ENCODE results near the gene MAST4.
"Not testable (repeated sequence)": the region's sequence is repeated elsewhere in the genome, so short reads cannot be mapped to it uniquely, and the experiment has no call there.

MAST4 gene

DNA sequence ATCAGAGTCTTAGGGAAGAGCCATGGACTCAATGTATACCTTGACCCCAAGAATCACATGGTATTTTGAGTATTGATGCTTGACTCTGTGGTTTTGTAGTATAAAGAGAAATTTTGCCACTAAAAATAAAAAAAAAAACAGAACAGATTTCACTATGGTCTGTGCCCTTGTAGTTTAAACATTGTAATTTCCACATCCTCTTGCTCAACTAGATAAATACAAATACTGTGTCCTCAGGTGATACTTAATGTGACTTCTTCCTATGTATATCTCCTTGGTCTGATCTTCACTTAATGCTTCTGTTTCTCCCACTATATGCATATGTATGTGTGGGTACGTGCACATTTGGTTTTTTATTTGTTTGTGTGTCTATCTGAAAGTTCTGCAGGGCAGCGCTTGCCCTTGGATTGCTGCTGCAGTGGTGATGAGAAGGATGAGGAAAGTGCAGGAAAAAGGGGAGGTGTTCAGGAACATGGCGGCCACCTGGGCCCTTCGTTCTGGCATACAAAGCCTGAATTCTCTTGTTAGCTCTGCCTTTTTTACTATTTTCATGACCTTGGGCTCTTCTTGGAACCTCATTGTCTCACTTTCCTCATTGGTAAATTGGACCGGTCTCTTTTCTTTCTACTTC, 222.2 kb downstream of the MAST4 start:
- DNase-seq, result no peak

DNA sequence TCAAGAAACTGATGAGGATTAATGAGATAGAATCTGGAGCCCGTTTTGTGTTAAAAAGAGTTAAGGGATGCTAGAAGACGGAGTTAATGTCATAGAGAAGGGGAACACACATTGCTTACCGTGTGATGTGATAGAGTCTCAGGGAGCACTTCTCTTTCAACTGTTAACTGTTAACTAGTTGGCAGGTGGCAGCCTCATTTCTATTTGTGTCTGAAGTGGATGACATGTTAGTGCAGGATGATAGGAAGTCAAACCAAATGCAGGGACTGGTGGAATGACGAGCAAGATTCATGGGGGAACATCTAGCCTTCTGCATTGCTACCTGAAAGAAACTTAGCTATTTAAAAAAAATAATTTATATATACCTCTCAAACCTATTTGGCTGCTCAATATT, 222.7 kb downstream of the MAST4 start:
- DNase-seq, result no peak

DNA sequence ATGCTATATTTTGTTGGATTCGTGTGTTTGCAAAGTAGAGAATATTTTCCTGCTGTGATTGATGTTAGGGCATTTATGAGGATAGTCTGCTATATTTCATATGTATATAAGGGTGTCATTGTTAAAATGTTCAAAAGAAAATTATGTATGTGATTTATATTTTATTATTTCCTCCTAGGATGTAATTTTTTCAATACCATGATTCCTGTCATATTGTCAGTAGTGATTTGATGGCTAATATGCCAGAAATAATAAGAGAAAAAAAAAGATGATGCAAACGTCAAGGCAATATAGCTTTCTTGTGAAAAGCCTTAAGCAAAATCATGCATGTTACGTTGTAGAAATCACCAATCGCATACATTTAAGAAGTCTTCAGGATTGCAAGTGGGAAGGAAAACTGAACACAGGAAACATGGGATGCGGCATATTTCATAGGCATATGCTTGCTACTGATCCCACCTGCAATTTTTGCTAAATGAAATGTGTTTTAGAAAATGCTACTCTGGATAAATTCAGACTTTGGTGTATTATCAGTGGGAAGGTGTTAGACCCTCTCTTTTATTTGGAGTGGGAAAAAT, 224.5 kb downstream of the MAST4 start:
- no peak for DNase-seq

DNA sequence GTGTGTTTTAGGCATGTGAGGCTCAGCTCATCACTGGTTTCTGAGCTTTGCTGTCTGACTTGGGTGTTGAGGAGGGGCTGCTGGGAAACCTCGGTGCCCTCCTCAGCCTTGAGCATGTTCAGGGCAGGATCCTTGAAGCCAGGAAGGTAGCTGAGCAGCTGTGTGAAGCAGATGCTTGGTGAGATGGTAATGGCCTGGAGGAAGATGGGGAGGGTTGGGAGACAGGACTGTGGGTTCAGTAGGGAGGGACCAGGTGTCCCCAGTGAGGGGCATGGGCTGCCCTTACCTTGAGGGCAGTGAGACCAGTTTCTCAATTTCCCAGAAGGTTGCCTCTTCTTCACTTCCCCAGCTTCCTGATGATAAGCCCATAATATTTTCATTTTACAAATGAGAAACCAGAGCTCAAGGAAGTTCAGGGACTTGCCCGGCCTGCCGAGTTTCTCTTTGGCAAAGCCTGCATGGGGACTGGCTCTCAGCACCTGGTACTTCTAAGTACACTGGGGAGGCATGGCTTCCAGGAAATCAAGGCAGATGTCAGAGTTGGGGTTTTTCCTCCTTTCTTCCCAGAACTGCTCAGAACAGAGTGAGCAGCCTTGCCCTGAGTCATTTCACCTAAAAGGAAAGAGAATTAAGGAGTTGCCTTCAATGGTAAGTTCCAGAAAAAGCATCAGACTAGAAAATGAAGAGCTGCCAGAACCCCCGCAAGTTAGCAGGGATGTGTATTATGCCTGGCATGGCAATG, 225.7 kb downstream of the MAST4 start:
- DNase-seq, result no peak

DNA sequence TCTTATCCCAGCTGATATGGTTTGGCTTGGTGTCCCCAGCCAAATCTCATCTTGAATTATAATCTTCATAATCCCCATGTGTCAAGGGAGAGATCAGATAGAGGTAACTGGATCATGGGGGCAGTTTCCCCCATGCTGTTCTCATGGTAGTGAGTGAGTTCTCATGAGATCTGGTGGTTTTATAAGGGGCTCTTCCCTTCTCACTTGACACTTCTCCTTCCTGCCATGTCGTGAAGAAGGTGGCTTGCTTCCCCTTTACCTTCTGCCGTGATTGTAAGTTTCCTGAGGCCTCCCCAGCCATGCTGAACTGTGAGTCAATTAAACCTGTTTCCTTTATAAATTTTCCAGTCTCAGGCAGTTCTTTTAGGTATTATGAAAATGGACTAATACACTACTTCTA, 226.7 kb downstream of the MAST4 start:
- DNase-seq, result not testable (repeated sequence)

DNA sequence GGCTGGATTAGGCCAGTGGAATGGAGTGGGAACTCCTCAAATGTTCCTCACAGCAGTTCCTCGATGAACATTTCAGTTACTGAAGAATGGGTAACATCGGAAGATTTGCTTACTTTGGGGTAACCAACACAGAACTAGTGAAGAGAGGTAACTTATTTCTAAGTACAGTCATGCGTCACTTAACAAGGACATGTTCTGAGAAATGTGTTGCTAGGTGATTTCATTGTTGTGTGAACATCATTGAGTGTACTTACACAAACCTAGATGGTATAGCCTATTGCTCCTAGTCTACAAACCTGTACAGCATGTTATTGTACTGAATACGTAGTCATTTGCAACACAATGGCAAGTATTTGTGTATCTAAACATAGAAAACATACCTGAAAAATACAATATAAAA, 228.3 kb downstream of the MAST4 start:
- DNase-seq, result no peak

DNA sequence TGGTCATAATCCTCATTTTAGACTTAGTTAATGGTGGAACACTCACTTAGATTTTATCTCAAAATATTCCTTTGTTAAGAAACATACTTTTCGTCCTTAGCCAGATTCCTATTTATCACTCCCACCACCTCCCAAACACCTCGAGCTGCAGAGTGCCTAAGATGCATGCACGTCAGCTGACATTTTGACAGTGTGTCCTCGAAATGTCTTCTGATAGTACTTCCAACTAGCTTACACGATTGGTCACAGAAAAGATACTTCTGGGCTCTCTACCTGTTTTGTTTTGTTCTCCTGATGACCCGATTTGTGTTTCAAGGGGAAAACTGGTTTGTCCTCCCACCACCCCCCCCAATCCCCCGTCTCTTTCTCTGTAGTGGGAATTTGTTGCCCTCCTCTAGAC, 230.1 kb downstream of the MAST4 start:
- no peak for DNase-seq

DNA sequence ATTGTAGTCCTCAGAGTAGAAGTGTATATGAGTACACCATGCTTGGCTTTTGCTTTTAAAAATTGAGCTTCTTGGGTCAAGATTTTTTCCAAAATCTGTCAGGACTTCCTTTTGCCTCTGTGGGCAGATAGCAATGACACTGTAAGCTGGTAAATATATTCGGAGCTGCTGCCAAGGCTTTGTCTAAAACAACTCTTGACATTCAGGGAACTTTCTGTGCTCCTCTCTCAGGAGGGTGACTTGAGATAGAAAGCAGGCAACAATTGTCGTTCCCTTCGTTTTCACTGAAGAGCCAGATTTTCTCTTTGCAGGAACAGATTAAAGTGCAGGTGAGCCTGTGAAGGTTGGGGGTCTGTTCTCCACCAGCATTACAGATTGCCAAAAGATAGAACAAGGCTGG, 230.5 kb downstream of the MAST4 start:
- no peak for DNase-seq

DNA sequence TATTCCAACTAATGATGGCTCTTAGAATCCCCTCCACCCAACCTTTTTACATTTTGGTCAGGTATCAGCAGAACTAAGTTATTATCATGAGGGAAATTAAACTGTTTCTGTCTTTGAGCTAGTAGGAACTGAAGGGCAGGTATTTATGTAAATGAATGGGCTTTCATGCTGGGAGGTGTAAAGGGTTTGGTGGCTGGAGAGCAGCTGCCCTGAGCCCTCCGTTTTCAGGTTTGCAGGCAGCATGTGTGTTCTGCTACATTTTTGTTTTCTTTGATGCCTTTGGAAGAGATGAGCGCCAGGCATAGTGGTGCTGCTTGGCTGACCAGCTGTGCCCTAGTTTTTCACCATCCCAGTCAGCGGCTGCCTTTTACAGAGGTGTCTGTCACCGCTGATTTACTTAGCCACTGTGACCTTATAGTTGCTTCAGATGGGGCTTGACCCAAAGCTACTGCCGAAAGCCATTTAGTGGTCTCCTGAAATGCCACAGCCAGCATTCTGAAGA, 231.9 kb downstream of the MAST4 start:
- DNase-seq, result no peak

DNA sequence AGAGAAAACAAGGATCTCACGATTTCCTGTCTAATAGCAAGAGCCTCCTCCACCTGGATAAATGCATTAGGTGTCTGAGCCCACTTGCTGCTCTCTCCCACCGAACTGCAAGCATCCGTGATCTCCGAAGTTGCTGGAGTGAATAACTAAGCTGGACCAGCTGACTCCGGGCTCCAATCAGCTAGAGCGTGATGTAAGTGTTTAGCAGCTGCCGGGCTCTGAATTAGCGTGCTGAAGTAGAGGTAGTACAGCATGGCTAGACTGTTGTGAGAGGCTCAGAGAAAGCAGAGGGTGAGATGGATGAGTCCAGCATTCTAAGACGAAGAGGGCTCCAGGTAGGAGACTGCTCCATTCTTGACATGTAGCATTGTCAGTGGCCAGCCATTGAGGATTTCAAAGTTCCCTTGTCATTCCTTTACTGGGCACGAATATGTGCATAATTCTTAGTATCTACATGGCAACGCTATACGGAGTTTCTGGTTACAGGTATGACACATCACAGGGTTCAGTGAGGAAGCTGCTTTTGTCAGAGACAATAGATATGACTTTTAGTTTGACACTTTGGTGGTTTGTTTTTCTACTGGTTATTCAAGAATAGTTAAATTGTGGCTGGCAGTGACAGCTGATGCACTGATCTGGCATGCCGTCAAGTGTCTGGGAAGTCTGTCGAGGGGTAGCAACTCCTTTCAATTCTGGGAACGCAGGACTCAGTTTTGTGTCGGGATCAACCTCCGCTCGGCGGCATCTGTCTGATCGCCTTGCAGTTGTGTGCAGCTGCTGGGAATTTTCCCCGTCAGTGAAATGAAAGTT, 232.6 kb downstream of the MAST4 start:
- DNase-seq, result no peak

DNA sequence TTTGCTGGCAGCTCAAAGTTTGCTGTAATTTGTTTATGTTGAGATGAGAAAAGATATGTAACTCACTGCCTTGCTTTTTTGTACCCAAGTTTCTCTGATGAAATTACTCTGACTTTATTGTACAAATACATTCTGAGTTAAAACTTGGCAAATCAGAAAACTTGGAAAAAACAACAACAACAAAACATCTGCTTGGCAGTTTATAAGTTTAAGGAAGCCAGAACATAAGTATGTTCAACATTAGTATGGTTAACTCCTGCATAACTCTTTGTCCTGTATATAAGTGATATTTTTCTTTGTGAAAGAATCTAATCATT, 233.1 kb downstream of the MAST4 start:
- no peak for DNase-seq

DNA sequence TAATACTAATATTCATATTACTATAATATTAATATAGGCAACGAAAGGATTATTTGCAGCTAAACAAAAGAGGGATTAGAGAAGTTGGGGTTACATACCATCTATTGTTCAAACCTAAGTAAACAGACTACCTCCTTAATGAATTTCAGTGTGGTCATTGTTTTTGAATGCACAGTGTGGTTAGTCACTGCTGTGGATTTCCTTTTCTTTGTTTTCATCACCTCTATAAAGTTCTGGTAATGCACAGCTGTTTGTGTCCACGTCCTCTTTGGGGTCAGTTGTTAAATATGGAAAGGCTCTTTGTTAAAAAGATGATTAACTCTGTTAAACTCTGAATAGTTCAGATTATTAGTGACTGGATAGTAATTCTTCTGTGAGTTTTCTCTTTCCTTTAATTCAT, 233.6 kb downstream of the MAST4 start:
- DNase-seq, result no peak

DNA sequence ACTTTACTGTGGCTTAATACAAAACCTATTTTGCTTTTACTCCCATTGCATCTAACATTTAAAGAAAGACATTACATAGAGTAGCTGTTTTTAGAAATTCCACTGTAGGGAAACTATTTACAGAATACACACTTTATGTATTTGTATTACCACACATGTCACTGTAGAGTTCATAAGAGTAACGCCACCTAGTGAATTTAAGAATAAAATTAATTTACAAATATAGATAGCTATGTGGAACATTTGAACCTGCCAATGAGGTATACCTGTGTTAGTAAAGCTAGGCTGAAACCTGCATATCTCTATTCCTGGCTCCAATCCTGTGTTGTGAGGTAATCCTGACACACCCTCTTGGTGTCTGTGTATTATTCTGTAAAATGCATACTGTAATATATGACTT, 234.4 kb downstream of the MAST4 start:
- no peak for DNase-seq

DNA sequence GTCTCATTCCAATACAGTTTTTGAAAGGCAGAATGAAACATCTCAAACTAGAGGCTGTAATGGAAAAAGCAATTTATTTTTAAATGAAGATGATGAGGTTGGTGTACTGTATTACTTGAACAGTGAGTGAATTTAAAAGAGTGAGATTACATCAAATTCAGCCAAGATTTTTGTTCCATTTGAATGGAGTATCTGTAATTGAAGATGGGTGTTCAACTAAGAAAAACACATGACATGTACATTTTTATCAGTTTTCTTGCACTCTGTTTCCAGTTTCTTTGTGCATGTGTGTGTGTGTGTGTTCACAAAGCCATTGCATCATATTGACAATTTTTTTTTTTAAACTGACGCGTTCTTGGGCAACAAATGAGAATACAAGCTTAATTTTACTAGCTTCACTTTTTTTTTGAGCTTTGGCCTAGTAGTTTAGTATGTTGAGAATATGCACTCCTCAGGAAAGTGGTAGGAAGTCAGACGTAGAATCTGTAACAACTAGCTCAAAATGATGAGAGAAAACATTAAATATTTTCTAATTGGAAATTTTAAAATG, 243.5 kb downstream of the MAST4 start:
- no peak for DNase-seq

DNA sequence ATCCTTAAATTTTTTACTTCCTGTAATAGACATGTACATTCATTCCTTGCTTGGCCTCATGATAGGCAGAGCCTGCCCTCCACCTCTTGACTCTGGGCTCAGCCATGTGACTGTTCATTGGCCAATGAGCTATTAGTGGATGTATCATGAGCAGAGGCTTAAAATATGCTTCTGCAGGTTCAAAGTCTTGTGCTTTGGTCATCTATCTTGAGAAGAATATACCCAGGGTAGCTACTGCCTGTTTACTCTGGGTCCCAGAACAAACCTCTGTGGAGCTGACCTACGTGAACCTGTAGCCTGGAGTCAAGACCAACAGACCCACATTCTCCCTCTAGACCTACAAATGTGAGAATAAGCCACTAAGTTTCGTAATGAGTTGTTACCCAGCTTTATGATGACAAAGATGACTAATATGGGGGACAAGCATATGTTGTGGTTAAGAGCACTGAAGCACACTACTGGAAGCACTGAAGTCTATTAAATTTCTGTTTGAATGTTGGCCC, 244.4 kb downstream of the MAST4 start:
- DNase-seq, result no peak

DNA sequence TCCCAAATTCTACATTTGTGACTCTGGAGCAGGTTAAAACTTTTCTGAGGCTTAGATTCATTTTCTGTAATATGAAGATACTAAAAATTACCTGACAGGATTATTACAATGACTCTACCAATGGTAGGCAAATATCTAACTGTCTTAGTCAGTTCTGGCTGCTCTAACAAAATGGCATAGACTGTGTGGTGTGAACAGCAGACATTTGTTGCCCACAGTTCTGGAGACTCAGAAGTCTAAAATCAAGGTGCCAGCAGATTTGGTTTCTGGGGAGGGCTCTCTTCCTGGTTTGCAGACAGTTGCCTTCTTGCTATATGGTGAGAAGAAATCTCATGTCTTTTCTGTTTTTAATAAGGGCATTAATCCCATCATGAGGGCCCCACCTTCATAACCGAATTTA, 245.1 kb downstream of the MAST4 start:
- DNase-seq, result no peak

DNA sequence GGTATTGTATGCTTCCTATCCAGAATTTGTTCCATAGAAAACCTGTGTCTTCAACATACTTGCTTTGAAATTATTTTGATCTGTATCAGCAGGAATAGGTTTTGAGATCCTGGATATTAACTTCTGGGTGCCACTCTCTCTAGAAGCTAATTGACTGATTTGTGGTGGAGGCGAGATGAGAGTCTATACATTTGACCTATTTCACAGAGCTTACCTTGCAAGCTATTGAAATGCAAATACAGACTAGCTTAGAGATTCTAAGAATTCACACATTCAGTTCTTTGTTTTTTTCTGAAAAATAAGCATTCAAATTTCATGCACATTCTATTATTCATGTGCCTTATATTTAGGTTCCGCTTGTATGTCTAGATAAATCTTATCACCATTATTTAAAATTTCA, 246.3 kb downstream of the MAST4 start:
- no peak for DNase-seq

DNA sequence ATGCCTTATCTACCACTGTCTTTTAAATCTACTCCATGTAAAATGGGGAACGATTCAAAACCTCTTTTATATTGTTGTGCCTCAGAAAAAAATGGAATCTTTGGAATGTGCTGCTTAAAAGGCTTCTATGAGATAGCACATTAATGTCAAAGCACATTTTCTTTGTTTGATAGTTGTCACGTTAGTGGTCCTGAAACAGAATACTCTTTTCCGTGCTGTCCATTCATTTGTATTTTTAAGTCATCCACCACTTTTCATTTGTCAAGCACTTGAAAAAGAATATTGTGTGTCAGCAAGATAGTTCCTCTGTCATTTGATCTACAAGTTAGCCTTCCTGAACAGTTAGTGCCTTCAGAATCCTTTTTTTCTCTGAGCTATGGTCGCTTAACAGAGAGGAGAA, 246.9 kb downstream of the MAST4 start:
- DNase-seq, result no peak

DNA sequence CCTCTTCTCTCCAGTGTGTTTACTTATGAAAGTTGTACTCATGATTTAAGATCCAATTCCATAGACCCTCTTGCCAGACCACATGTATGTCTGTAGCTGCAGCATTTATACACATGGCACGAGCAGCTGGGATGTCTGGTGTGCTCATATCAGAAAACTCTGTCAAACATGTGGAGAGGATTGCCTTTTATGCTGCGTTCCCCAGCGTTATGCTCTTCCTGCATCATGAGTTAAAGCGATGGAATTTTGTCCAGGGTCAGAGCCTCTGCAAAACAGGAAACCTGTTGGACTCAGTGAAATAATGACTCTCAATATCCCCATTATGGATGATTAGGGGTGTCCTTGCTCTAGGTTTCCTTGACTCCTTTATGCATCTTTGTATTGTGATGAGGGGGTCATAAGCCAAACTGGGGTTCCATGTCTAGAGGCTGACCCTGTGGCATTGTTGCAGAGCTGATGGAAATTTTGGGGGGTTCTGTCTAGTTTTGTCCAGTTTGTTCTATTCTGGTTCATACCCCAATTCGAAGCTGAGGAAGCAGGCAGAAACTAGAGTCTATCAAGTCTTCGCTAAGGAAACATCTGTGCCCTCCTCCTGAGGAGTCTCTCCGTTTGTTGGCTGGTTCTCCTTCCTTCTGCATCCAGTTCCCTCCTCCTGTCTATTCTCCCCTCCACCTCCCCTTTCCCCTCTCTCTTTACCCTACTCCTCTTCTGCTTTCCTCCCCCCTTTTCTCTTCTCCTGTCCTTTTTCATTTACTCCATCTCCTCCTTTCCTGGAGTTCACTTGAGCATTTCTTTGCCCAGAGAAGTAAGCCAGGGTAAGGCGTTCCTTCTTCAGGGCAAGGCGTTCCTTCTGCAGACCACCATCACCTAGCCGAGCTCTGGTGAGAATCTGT, 252.8 kb downstream of the MAST4 start:
- no peak for DNase-seq

DNA sequence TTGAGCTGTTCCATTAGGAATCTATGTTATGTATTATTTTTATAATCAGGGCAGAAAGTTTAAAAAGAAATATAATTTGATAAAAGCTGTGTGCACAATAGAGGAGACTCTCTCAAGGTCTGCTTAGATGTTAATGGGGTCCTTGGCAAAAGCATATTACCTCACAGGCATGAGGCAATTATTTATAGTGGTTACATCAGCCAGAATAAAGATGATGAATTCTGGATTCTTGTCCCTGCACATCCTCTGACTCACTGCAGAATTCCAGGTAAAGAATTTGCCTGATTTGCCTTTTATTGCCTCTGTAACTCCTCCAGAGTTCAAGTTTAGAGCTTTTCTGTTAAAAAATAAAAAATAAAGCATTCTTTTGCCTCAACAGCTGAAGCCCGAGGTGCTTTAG, 253.6 kb downstream of the MAST4 start:
- no peak for DNase-seq

DNA sequence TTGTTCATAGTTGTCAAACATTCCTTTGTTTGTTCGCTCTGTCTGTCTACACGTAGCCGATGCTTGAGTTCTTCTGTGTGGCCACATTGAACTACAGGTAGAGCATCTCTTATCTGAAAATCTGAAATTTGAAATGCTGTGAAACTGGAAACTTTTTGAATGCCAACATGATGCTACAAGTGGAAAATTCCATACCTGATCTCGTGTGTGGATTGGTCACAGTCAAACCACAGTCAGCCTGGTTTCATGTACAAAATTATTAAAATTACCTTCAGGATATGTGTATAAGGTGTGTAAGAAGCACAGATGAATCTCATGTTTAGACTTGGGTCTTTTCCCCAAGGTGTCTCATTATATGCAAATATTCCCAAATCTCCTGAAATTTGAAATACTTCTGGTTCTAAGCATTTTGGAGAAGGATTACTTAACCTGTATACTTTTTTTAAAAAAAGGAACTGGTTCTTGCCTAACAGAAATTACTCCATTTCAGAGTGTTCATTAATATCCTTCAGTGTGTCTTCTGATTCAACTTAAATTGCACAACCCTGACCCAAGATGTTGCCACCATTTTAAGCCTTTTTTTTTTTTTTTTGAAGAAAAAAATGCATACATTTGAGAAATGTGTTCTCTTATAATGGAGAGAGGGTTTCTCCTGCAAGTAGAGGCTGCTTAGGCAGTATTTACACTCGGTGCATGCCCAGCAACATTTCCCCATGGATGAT, 254.3 kb downstream of the MAST4 start:
- DNase-seq, result no peak
